Neural progenitor cell (in vitro differentiated cells): ENCODE measurements around the gene FAM72D.
"Not testable (repeated sequence)": the region's sequence is repeated elsewhere in the genome, so short reads cannot be mapped to it uniquely, and the experiment has no call there.

ENCODE experiments used
- CTCF ChIP-seq: fragments of 200-600 bp; sonication (generic); IDR thresholded peaks from 2 replicates; pipeline ENCODE4 v1.5.1; 2017; ENCODE audit warnings: antibody characterized with exemption, mild to moderate bottlenecking
- EZH2 ChIP-seq: fragments of 200-600 bp; sonication (generic); IDR thresholded peaks from 2 replicates; pipeline ENCODE4 v1.6.1; 2017; ENCODE audit warnings: antibody characterized with exemption, mild to moderate bottlenecking, moderate library complexity
- EZH2phosphoT487 ChIP-seq: fragments of 200-600 bp; sonication (generic); IDR thresholded peaks from 2 replicates; pipeline ENCODE4 v1.6.1; 2017; ENCODE audit warnings: antibody characterized with exemption

DNA sequence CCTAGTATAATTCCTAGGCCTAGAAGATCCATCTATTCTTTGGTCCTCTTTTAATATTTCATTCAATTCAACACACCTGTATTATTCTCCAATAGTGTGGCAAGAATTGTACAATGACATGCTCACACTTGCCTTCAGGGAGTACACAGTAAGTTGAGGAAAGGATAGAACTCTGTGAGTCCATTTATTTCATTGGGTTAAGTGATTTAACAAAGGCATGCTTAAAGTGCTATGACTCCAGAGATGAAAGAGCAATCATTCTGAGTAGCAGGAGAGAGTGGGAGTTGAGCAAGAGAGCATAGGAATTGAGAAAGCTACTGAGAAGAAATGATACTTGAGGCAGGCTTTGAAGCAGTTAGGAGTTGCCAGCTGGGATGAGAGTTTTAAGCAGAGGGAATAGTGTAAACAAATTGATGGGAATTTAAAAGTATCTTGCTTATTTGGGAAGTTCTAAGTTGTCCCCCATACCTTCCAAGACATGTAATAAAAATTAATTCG lies 18.8 kb downstream of the FAM72D start:
- TF ChIP-seq CTCF, EZH2, EZH2phosphoT487: not testable (repeated sequence)
